HepG2 (cell line): ENCODE measurements around the gene PLLP. TPM values are rescaled to one million over a fixed set of nuclear protein-coding genes. Genes with fewer than 3 reads are reported as not detected.

ENCODE experiments used
- ATAC-seq: fragments of 200-7000 bp; cut with Tn5 transposase; 3 replicates; pipeline ENCODE4 v1.9.1; 2020; ENCODE audit warnings: mild to moderate bottlenecking, moderate library complexity
- BruUV-seq: library from RNA; stranded (reverse); fragments of 400-500 nt; replicated peaks from 2 replicates; lab custom pipeline; 2021; lab: Mats Ljungman, UMichigan
- CTCF ChIA-PET: fragments of 300-600 bp; formaldehyde crosslinking; extraction: SDS; loops from one replicate; lab custom pipeline; 2021; ENCODE audit warnings: low total read pairs, inconsistent platforms, low intra/inter-chr PET ratio; lab: Yijun Ruan, JAX
- POLR2A ChIA-PET: fragments of 350-600 bp; sonication (Branson Sonifier 250); formaldehyde crosslinking; loops from one replicate; lab custom pipeline; 2020; ENCODE audit warnings: antibody characterized with exemption, inconsistent platforms; lab: Yijun Ruan, JAX
- DNase-seq: peaks from one replicate; pipeline ENCODE4 v3.0.0-alpha.2; 2015; ENCODE audit warnings: low spot score
- FAIRE-seq: peaks from 3 replicates; lab custom pipeline; 2011; peaks lifted over from hg19 to GRCh38; lab: Jason Lieb, UNC
- H2AFZ ChIP-seq: one replicate; pipeline ENCODE4 v1.6.1; 2011; ENCODE audit warnings: low read length, inconsistent platforms
- H3K27ac ChIP-seq: fragments of 300-600 bp; 3 replicates; pipeline ENCODE4 v1.8.0; 2011; ENCODE audit warnings: mixed run types, mild to moderate bottlenecking, mixed read lengths, low read length, inconsistent platforms; ENCODE audit not compliant: insufficient read depth; ENCODE audit errors: extremely low read length
- H3K27me3 ChIP-seq, 2 experiments: fragments of 200-600 bp in 1 of 2; 2 replicates in 1 of 2; 3 replicates in 1 of 2; pipeline versions ENCODE4 v1.6.0 to v1.8.0; 2011; ENCODE audit warnings: low read length in 2 of 2, mild to moderate bottlenecking in 2 of 2, moderate library complexity in 2 of 2, inconsistent platforms in 1 of 2; ENCODE audit not compliant: insufficient read depth in 2 of 2, control insufficient read depth in 1 of 2
- H3K36me3 ChIP-seq, 2 experiments: fragments of 200-600 bp in 1 of 2; replicated peaks in 1 of 2; 2 replicates in 1 of 2; 3 replicates in 1 of 2; pipeline versions ENCODE4 v1.5.1 to v1.8.0; 2011; ENCODE audit warnings: low read length in 2 of 2, inconsistent platforms in 1 of 2; ENCODE audit not compliant: insufficient read depth in 2 of 2, control insufficient read depth in 1 of 2
- H3K4me1 ChIP-seq: 2 replicates; pipeline ENCODE4 v1.5.1; 2012; ENCODE audit warnings: low read length, inconsistent platforms; ENCODE audit not compliant: insufficient read depth
- H3K4me2 ChIP-seq: 2 replicates; pipeline ENCODE4 v1.6.0; 2011; ENCODE audit warnings: low read depth, low read length, inconsistent platforms
- H3K4me3 ChIP-seq, 3 experiments: fragments of 200-600 bp in 1 of 3; sonication (generic), shearing (Covaris generic) in 1 of 3; replicated peaks in 1 of 3; 2 replicates each; pipeline ENCODE4 v1.5.1; 2011 to 2016; ENCODE audit warnings: low read length in 3 of 3, inconsistent platforms in 2 of 3, low read depth in 2 of 3, mild to moderate bottlenecking in 2 of 3, control low read depth in 1 of 3, mixed read lengths in 1 of 3; ENCODE audit not compliant: insufficient read depth in 1 of 3
- H3K79me2 ChIP-seq: one replicate; pipeline ENCODE4 v1.6.1; 2011; ENCODE audit warnings: low read length, inconsistent platforms; ENCODE audit not compliant: insufficient read depth
- H3K9ac ChIP-seq: 2 replicates; pipeline ENCODE4 v1.6.0; 2011; ENCODE audit warnings: mild to moderate bottlenecking, low read depth, low read length, inconsistent platforms; ENCODE audit not compliant: insufficient read depth
- H3K9me3 ChIP-seq: 2 replicates; pipeline ENCODE4 v1.5.1; 2012; ENCODE audit warnings: mild to moderate bottlenecking, low read length
- H4K20me1 ChIP-seq: 2 replicates; pipeline ENCODE4 v1.6.0; 2011; ENCODE audit warnings: inconsistent platforms, mild to moderate bottlenecking, low read length, moderate library complexity; ENCODE audit not compliant: insufficient read depth
- FOXA1 ChIP-seq, 2 experiments: fragments of 450-650 bp in 1 of 2; sonication (generic) in 1 of 2; formaldehyde crosslinking in 1 of 2; IDR thresholded peaks; 2 replicates each; pipeline versions ENCODE4 v1.4.0 to v1.6.1; 2016 to 2020; ENCODE audit warnings: missing genetic modification reagents in 1 of 2
- LCORL ChIP-seq, 2 experiments: fragments of 450-650 bp in 1 of 2; sonication (generic) in 1 of 2; formaldehyde crosslinking in 1 of 2; IDR thresholded peaks; 2 replicates each; pipeline versions ENCODE4 v1.5.0 to v1.6.1; 2017 to 2020; ENCODE audit warnings: antibody characterized with exemption in 1 of 2, missing genetic modification reagents in 1 of 2
- RXRA ChIP-seq: sonication (generic); formaldehyde crosslinking; IDR thresholded peaks from 2 replicates; pipeline ENCODE4 v1.5.1; 2020; ENCODE audit warnings: missing genetic modification reagents
- SMAD9 ChIP-seq: sonication (generic); formaldehyde crosslinking; IDR thresholded peaks from 2 replicates; pipeline ENCODE4 v1.5.1; 2020; ENCODE audit warnings: mild to moderate bottlenecking, missing genetic modification reagents
- ZC3H13 ChIP-seq: sonication (generic); formaldehyde crosslinking; IDR thresholded peaks from 2 replicates; pipeline ENCODE4 v1.8.1; 2023; ENCODE audit warnings: mild to moderate bottlenecking, missing genetic modification reagents, moderate library complexity
- ZNF232 ChIP-seq: sonication (generic); formaldehyde crosslinking; IDR thresholded peaks from 2 replicates; pipeline ENCODE4 v1.4.0; 2020; ENCODE audit warnings: missing genetic modification reagents, borderline replicate concordance
- ZNF264 ChIP-seq: sonication (generic); formaldehyde crosslinking; IDR thresholded peaks from 2 replicates; pipeline ENCODE4 v1.4.0; 2020; ENCODE audit warnings: missing genetic modification reagents
- ZNF274 ChIP-seq: sonication (generic); formaldehyde crosslinking; IDR thresholded peaks from 2 replicates; pipeline ENCODE4 v1.5.1; 2020; ENCODE audit warnings: mild to moderate bottlenecking, missing genetic modification reagents
- ZNF34 ChIP-seq: sonication (generic); formaldehyde crosslinking; IDR thresholded peaks from 2 replicates; pipeline ENCODE4 v1.4.0; 2020; ENCODE audit warnings: mild to moderate bottlenecking, missing genetic modification reagents, borderline replicate concordance
- WGBS: methylation state at CpG from one replicate; pipeline ENCODE4 v1.1.6; 2017; ENCODE audit warnings: low lambda C conversion rate; 5-methylcytosine and 5-hydroxymethylcytosine counted together
- in situ Hi-C: cut with HindIII; loops from 2 replicates; pipeline ENCODE4 v1.10.0; 2017; ENCODE audit warnings: low pct_unique_long_range_greater_than_20kb; ENCODE audit not compliant: extremely low pct_ligation_motif_present
- intact Hi-C: fragments of 100-400 bp; cut with micrococcal nuclease; formaldehyde crosslinking; loops from one replicate; pipeline ENCODE4 v1.10.0; 2022; ENCODE audit not compliant: unreplicated experiment
- polyA plus RNA-seq, 8 experiments: library from polyadenylated mRNA; depleted of rRNA in 3 of 8; stranded (reverse) in 7 of 8; unstranded in 1 of 8; fragments of >200 nt; fragmentation: Illumina TruSeq in 4 of 8; extraction: Trizol in 4 of 8; gene quantifications; 2 replicates each; pipeline versions ENCODE4 v1.2.1 to v1.2.3, GENCODE V29; 2011 to 2016; ENCODE audit warnings: low read depth in 4 of 8, missing spikeins in 1 of 8, mixed read lengths in 1 of 8; ENCODE audit not compliant: insufficient read depth in 1 of 8
- total RNA-seq, 5 experiments: library from RNA; depleted of rRNA; stranded (reverse); fragments of >200 nt; fragmentation: Illumina TruSeq; extraction: Trizol; gene quantifications; 2 replicates each; pipeline ENCODE4 v1.2.3, GENCODE V29; 2016; ENCODE audit warnings: low read depth in 1 of 5
- TF ChIP-seq, protein P1 (sequence below): sonication (generic); formaldehyde crosslinking; IDR thresholded peaks from 2 replicates; pipeline ENCODE4 v1.4.0; 2020; ENCODE audit warnings: missing genetic modification reagents
- TF ChIP-seq, protein P2 (sequence below): IDR thresholded peaks from 2 replicates; pipeline ENCODE4 v1.6.1; 2016; ENCODE audit warnings: mild to moderate bottlenecking, missing biosample characterization, missing genetic modification reagents
- TF ChIP-seq, protein P3 (sequence below): IDR thresholded peaks from 2 replicates; pipeline ENCODE4 v1.6.1; 2018; ENCODE audit warnings: missing genetic modification reagents
- TF ChIP-seq, protein P4 (sequence below): sonication (generic); formaldehyde crosslinking; IDR thresholded peaks from 2 replicates; pipeline ENCODE4 v1.8.0; 2022; ENCODE audit warnings: mild to moderate bottlenecking, missing genetic modification reagents, borderline replicate concordance
- TF ChIP-seq, protein P5 (sequence below): sonication (generic); formaldehyde crosslinking; IDR thresholded peaks from 2 replicates; pipeline ENCODE4 v1.4.0; 2020; ENCODE audit warnings: mild to moderate bottlenecking, missing genetic modification reagents

The PLLP gene
- total and polyA plus RNA-seq, 2 of the 13 experiments (the other 11 are each of a cell fraction or from before 2014, with no cell fraction given): 60.6 to 127 TPM

DNA sequence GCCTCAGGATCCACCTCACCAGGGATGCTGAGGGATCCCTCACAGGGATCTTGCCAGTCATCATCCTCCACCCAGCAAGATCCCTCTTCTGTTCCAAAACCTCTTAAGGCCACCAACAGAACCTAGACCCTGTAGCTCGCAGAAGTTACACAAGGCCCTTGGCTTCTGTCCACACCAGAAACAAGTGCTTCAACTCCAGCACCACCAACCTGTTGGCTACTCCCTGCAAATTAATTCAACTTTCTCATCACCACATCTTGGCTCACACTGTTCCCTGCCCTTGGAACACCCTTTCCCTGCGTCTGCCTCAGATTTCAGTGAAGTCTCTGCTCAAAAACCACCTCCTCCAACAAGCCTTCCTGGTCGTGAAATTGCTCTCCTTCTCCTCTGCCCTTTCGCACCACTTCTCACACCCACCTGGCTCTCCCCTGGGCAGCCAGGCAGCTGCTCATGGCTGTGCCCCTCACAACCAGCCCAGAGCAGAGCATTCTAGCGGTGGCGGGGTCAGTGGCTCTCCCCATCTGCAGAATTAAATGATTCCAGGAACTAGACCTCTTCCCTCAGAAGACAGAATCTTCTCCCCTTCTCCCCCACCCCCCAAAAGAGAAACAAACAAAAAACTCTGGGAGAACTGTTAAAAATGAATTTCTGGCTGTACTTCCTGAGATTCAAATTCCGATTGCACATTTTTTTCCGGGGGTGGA is 1.8 kb downstream of the PLLP start:
- in situ Hi-C loops: loop anchor here (5.0 kb wide), 1 partner anchor 95 kb away; the partner anchor contains the start of genes PSME3IP1 and RSPRY1
- TF ChIP-seq ZNF274 (CRISPR knock-in tag) (peak; percentile 60; the same call in 1 of the 2 replicates), SMAD9 (0 out of 2 replicates have a peak, but pooled peaks have one; percentile 47), RXRA (CRISPR knock-in tag) (0 out of 2 replicates have a peak, but pooled peaks have one; percentile 6), LCORL (IDR thresholded peaks at IDR 0.05) (no peak), LCORL (CRISPR knock-in tag; IDR thresholded peaks at IDR 0.05) (0 out of 2 replicates have a peak, but pooled peaks have one; percentile 9), ZC3H13 (CRISPR knock-in tag) (0 out of 2 replicates have a peak, but pooled peaks have one; percentile 8), ZNF34 (CRISPR knock-in tag) (peak; percentile 64; the same call in 1 of the 2 replicates), FOXA1 (IDR thresholded peaks at IDR 0.05) (no peak), FOXA1 (CRISPR knock-in tag; IDR thresholded peaks at IDR 0.05) (peak; percentile 22; the same call in 1 of the 2 replicates), ZNF264 (0 out of 2 replicates have a peak, but pooled peaks have one; percentile 60), ZNF232 (CRISPR knock-in tag) (no peak)
- TF ChIP-seq, protein P1, sequence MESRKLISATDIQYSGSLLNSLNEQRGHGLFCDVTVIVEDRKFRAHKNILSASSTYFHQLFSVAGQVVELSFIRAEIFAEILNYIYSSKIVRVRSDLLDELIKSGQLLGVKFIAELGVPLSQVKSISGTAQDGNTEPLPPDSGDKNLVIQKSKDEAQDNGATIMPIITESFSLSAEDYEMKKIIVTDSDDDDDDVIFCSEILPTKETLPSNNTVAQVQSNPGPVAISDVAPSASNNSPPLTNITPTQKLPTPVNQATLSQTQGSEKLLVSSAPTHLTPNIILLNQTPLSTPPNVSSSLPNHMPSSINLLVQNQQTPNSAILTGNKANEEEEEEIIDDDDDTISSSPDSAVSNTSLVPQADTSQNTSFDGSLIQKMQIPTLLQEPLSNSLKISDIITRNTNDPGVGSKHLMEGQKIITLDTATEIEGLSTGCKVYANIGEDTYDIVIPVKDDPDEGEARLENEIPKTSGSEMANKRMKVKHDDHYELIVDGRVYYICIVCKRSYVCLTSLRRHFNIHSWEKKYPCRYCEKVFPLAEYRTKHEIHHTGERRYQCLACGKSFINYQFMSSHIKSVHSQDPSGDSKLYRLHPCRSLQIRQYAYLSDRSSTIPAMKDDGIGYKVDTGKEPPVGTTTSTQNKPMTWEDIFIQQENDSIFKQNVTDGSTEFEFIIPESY (CRISPR knock-in tag): peak; percentile 92
- TF ChIP-seq, protein P2, sequence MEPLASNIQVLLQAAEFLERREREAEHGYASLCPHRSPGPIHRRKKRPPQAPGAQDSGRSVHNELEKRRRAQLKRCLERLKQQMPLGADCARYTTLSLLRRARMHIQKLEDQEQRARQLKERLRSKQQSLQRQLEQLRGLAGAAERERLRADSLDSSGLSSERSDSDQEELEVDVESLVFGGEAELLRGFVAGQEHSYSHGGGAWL (CRISPR knock-in tag): no peak
- TF ChIP-seq, protein P3, sequence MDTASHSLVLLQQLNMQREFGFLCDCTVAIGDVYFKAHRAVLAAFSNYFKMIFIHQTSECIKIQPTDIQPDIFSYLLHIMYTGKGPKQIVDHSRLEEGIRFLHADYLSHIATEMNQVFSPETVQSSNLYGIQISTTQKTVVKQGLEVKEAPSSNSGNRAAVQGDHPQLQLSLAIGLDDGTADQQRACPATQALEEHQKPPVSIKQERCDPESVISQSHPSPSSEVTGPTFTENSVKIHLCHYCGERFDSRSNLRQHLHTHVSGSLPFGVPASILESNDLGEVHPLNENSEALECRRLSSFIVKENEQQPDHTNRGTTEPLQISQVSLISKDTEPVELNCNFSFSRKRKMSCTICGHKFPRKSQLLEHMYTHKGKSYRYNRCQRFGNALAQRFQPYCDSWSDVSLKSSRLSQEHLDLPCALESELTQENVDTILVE (CRISPR knock-in tag): no peak
- TF ChIP-seq, protein P4, sequence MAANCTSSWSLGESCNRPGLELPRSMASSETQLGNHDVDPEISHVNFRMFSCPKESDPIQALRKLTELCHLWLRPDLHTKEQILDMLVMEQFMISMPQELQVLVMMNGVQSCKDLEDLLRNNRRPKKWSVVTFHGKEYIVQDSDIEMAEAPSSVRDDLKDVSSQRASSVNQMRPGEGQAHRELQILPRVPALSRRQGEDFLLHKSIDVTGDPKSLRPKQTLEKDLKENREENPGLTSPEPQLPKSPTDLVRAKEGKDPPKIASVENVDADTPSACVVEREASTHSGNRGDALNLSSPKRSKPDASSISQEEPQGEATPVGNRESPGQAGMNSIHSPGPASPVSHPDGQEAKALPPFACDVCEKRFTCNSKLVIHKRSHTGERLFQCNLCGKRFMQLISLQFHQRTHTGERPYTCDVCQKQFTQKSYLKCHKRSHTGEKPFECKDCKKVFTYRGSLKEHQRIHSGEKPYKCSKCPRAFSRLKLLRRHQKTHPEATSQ (CRISPR knock-in tag): 0 out of 2 replicates have a peak, but pooled peaks have one; percentile 22
- TF ChIP-seq, protein P5, sequence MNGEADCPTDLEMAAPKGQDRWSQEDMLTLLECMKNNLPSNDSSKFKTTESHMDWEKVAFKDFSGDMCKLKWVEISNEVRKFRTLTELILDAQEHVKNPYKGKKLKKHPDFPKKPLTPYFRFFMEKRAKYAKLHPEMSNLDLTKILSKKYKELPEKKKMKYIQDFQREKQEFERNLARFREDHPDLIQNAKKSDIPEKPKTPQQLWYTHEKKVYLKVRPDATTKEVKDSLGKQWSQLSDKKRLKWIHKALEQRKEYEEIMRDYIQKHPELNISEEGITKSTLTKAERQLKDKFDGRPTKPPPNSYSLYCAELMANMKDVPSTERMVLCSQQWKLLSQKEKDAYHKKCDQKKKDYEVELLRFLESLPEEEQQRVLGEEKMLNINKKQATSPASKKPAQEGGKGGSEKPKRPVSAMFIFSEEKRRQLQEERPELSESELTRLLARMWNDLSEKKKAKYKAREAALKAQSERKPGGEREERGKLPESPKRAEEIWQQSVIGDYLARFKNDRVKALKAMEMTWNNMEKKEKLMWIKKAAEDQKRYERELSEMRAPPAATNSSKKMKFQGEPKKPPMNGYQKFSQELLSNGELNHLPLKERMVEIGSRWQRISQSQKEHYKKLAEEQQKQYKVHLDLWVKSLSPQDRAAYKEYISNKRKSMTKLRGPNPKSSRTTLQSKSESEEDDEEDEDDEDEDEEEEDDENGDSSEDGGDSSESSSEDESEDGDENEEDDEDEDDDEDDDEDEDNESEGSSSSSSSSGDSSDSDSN (CRISPR knock-in tag): no peak

More for the DNA sequence above, 1.8 kb downstream of the PLLP start:
- peaks cover 50% of the 10 kb centered on the region for H3K79me2 ChIP-seq
- no peaks in the 10 kb centered on the region for H4K20me1 ChIP-seq
- peaks cover 88% of the 10 kb centered on the region for H3K4me1 ChIP-seq
- H3K4me3 ChIP-seq: peak overlapping the region; percentile 75 to 91 (median 78)
- H2AFZ ChIP-seq: no peak overlapping the region
- ATAC-seq (no peak), FAIRE-seq (peak; percentile 57), DNase-seq (no peak)
- 46% methylated on average over 8 of the region's 8 CpGs for WGBS
- no peaks in the 10 kb centered on the region; a peak in 1 of 5 replicates for H3K27me3 ChIP-seq
- TSS peak; percentile 42 for BruUV-seq
- H3K4me2 ChIP-seq: peak overlapping the region; percentile 89
- POLR2A ChIA-PET: interaction anchor here (0.8 to 3.1 kb wide), 7 partner anchors 10 to 165 kb away, joined by 3 to 14 read pairs (median 4); partner anchors contain the start of genes ARL2BP and CX3CL1
- H3K9me3 ChIP-seq: no peaks in the 10 kb centered on the region
- intact Hi-C loops: loop anchor here (5.0 kb wide), 2 partner anchors 95 to 200 kb away; partner anchors contain the start of genes PSME3IP1 and RSPRY1
- H3K36me3 ChIP-seq: peaks cover 0 to 3% of the 10 kb centered on the region in 2 experiments; a peak in 1 of 5 replicates
- H3K27ac ChIP-seq: peak overlapping the region; percentile 76
- H3K9ac ChIP-seq: peak overlapping the region; percentile 78
- CTCF ChIA-PET: no interaction called here
